Calu3 (cell line): ENCODE data around the gene WDR12. TPM values are rescaled to one million over a fixed set of nuclear protein-coding genes. Genes with fewer than 3 reads are reported as not detected.
A peak's percentile ranks its signal among the peaks of the same experiment; 100 is the strongest.
"Not testable (repeated sequence)": the region's sequence is repeated elsewhere in the genome, so short reads cannot be mapped to it uniquely, and the experiment has no call there.

ENCODE experiments used
- BruUV-seq: library from RNA; stranded (reverse); fragments of 400-500 nt; replicated peaks from 2 replicates; lab custom pipeline; 2021; lab: Mats Ljungman, UMichigan
- CTCF ChIA-PET: fragments of 300-600 bp; sonication (Branson Sonifier 250); formaldehyde crosslinking; loops from one replicate; lab custom pipeline; 2022; ENCODE audit warnings: antibody characterized with exemption; lab: Charles Lee
- DNase-seq: peaks from one replicate; pipeline ENCODE4 v3.0.0; 2022
- H3K27ac Mint-ChIP-seq: one replicate; pipeline ENCODE4 v1.8.0; 2022; ENCODE audit warnings: mixed read lengths; ENCODE audit not compliant: unreplicated experiment
- H3K27me3 Mint-ChIP-seq: one replicate; pipeline ENCODE4 v1.8.0; 2022; ENCODE audit warnings: mixed read lengths; ENCODE audit not compliant: unreplicated experiment
- H3K36me3 Mint-ChIP-seq: one replicate; pipeline ENCODE4 v1.8.0; 2022; ENCODE audit warnings: mild to moderate bottlenecking, moderate library complexity, mixed read lengths; ENCODE audit not compliant: insufficient read depth, unreplicated experiment
- H3K4me1 Mint-ChIP-seq: one replicate; pipeline ENCODE4 v1.8.0; 2022; ENCODE audit warnings: mild to moderate bottlenecking, low read depth, mixed read lengths; ENCODE audit not compliant: unreplicated experiment
- H3K4me3 Mint-ChIP-seq: one replicate; pipeline ENCODE4 v1.8.0; 2022; ENCODE audit warnings: mild to moderate bottlenecking, low read depth, moderate library complexity, mixed read lengths; ENCODE audit not compliant: unreplicated experiment
- H3K9me3 Mint-ChIP-seq: one replicate; pipeline ENCODE4 v1.8.0; 2022; ENCODE audit warnings: low read depth, mixed read lengths; ENCODE audit not compliant: unreplicated experiment
- intact Hi-C: fragments of 100-400 bp; cut with micrococcal nuclease; formaldehyde crosslinking; loops from one replicate; pipeline ENCODE4 v1.10.0; 2022; ENCODE audit not compliant: unreplicated experiment
- total RNA-seq: library from RNA; stranded (reverse); gene quantifications from 2 replicates; pipeline ENCODE4 v1.2.3, GENCODE V29; 2022
- TF ChIP-seq, protein P1 (sequence below): fragments of 200-600 bp; IDR thresholded peaks from one replicate; pipeline ENCODE4 v1.8.0; 2022; ENCODE audit warnings: antibody characterized with exemption; ENCODE audit not compliant: unreplicated experiment

Gene WDR12
- total RNA-seq, 1 experiment from 2014 or later = 105 TPM

GRCh38 chr2:202932425-202933138 lies 21.1 kb upstream of the WDR12 start:
- CTCF ChIA-PET = no interaction called here
- intact Hi-C loops = no loop called here
- Mint-ChIP-seq H3K9me3 (no peaks in the 10 kb centered on the region), H3K27me3 (no peaks in the 10 kb centered on the region), H3K36me3 (no peaks in the 10 kb centered on the region), H3K4me3 (no peak overlapping the region), H3K27ac (no peak overlapping the region), H3K4me1 (no peaks in the 10 kb centered on the region)
- TF ChIP-seq, protein P1, sequence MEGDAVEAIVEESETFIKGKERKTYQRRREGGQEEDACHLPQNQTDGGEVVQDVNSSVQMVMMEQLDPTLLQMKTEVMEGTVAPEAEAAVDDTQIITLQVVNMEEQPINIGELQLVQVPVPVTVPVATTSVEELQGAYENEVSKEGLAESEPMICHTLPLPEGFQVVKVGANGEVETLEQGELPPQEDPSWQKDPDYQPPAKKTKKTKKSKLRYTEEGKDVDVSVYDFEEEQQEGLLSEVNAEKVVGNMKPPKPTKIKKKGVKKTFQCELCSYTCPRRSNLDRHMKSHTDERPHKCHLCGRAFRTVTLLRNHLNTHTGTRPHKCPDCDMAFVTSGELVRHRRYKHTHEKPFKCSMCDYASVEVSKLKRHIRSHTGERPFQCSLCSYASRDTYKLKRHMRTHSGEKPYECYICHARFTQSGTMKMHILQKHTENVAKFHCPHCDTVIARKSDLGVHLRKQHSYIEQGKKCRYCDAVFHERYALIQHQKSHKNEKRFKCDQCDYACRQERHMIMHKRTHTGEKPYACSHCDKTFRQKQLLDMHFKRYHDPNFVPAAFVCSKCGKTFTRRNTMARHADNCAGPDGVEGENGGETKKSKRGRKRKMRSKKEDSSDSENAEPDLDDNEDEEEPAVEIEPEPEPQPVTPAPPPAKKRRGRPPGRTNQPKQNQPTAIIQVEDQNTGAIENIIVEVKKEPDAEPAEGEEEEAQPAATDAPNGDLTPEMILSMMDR = no peak
- no TSS peak for BruUV-seq
- no peak for DNase-seq

DNA sequence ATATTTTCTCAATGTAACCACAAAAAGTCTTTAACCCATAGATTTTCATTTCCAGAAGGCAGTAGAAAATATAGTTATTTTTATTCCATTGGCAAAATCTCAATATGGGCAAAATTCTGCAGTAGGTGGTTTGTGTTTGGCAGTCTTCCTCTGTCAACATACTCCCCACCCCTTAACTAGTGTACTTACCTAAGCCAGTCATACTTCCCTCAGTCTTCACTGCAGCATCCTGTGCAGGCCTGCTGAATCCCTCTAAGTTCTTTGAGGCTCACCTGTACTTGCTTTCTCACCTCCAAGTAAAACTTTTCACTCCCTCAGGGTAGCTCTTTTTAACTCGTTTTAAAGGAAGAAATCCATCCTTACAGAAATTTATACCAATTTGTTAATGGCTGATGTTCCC lies 7.4 kb upstream of the WDR12 start:
- intact Hi-C loops = no loop called here
- Mint-ChIP-seq H3K4me1 (no peaks in the 10 kb centered on the region), H3K9me3 (no peaks in the 10 kb centered on the region), H3K27ac (no peak overlapping the region), H3K27me3 (no peaks in the 10 kb centered on the region), H3K4me3 (no peak overlapping the region), H3K36me3 (no peaks in the 10 kb centered on the region)
- TF ChIP-seq, protein P1 = no peak
- no TSS peak for BruUV-seq
- no peak for DNase-seq
- CTCF ChIA-PET = interaction anchor here (0.6 kb wide), 1 partner anchor 25 kb away, joined by 4 read pairs; no protein-coding TSS in a partner anchor

DNA sequence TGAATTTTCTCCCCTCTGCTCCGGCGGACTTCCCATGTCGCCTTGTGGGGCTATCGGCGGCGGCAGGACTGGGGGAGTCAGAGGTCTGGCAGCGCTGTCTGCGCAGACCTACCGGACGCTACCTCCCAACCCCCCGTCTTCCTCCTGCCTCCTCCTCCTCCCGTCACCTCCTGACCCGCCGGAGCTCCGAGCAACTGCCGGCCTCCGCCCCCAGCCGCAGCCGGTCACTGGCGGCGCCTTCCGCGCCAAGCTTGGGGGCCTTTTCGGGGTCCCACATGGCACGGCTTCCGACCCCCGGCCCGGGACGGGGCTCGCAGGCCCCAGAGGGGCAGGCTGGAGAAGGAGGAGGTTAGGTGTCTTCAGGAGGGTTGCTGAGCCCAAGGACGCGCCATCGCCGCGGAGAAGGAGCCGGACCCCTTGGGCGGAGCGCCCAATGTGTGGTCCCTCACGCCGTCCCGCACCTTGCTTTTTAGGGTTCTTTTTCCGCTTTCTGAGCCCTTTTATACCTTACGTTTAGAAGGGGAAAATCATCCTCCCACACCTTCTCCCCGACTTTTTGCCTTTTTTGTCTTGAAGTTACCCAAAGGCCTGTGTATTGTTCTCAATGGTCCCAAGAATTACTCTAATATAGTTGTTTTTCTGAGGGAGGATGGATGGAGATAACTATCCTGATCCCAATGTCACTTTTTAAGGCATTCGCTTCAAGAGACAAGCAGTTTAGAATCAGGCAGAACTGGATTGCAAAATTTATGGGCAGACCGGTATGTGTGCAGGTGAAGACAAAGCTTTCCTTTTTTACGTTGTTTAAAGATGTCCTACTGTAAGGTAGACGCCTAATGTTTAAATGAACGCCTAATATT lies 1.1 kb upstream of the WDR12 start:
- peaks cover 20% of the 10 kb centered on the region for H3K4me1 Mint-ChIP-seq
- CTCF ChIA-PET = interaction anchor here (2.0 kb wide), 1 partner anchor 105 kb away, joined by 7 read pairs; no protein-coding TSS in a partner anchor
- H3K27ac Mint-ChIP-seq = peak overlapping the region; percentile 94
- H3K36me3 Mint-ChIP-seq = peaks cover 33% of the 10 kb centered on the region
- H3K9me3 Mint-ChIP-seq, H3K27me3 Mint-ChIP-seq: not testable (repeated sequence)
- DNase-seq = peak; percentile 16
- intact Hi-C loops = loop anchor here (2.0 kb wide), 1 partner anchor 102 kb away; the partner anchor contains the start of gene NBEAL1
- H3K4me3 Mint-ChIP-seq = peak overlapping the region; percentile 99
- TSS peak; percentile 76 for BruUV-seq

DNA sequence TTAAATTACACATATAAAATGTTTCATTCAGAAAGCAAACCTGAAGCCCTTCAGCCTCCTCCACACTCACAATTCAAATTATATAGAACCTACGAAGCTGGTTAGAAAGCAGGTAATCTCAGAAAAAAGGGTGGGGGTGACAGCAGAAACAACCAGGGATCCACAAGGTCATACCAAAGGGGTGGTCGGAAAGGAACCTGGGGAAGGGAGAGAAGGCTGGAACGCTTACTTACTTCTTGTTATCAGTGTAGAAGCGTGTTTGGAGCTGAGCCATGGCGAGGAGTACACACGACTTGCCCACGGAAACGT lies 316 bp downstream of the WDR12 start:
- Mint-ChIP-seq H3K27ac (peak overlapping the region; percentile 94), H3K4me3 (peak overlapping the region; percentile 99), H3K4me1 (peaks cover 20% of the 10 kb centered on the region), H3K27me3 (no peaks in the 10 kb centered on the region), H3K36me3 (peaks cover 33% of the 10 kb centered on the region), H3K9me3 (no peaks in the 10 kb centered on the region)
- TF ChIP-seq, protein P1 = no peak
- CTCF ChIA-PET = interaction anchor here (0.6 to 2.0 kb wide), 2 partner anchors 106 to 134 kb away, joined by 5 to 7 read pairs; no protein-coding TSS in a partner anchor
- intact Hi-C loops = no loop called here
- BruUV-seq = no TSS peak
- DNase-seq = no peak
